SK-N-SH (cell line): ENCODE results near the gene ETV1. TPM values are rescaled to one million over a fixed set of nuclear protein-coding genes. Genes with fewer than 3 reads are reported as not detected.

Experiments used
- CTCF ChIA-PET: fragments of 300-600, 350-600 bp; formaldehyde crosslinking; extraction: SDS; loops from one replicate; lab custom pipeline; 2021; lab: Yijun Ruan, JAX
- POLR2A ChIA-PET: fragments of 350-600 bp; sonication (Branson Sonifier 250); formaldehyde crosslinking; extraction: SDS; loops from one replicate; lab custom pipeline; 2020; ENCODE audit warnings: antibody characterized with exemption, inconsistent platforms; lab: Yijun Ruan, JAX
- DNase-seq: peaks from one replicate; pipeline ENCODE4 v3.0.0; 2012
- H2AFZ ChIP-seq: fragments of 200-600 bp; sonication (generic); 2 replicates; pipeline ENCODE4 v1.8.1; 2016; ENCODE audit warnings: antibody characterized with exemption, mild to moderate bottlenecking, low read depth
- H3F3A ChIP-seq: fragments of 200-600 bp; sonication (generic); replicated peaks from 2 replicates; pipeline ENCODE3; 2016; ENCODE audit warnings: antibody characterized with exemption, mild to moderate bottlenecking; ENCODE audit not compliant: insufficient read depth
- H3K27ac ChIP-seq, 2 experiments: fragments of 200-500 bp in 1 of 2; fragments of 200-600 bp in 1 of 2; sonication (Bioruptor generic) in 1 of 2; sonication (generic), shearing (Covaris generic) in 1 of 2; 2 replicates each; pipeline versions ENCODE4 v1.5.1 to v1.6.1; 2014 to 2016; ENCODE audit warnings: low read depth in 2 of 2, inconsistent platforms in 1 of 2, low read length in 1 of 2, mild to moderate bottlenecking in 1 of 2, mixed read lengths in 1 of 2
- H3K27me3 ChIP-seq: fragments of 200-600 bp; sonication (generic), shearing (Covaris generic); 2 replicates; pipeline ENCODE4 v1.6.1; 2016; ENCODE audit warnings: mixed run types; ENCODE audit not compliant: insufficient read depth
- H3K36me3 ChIP-seq, 2 experiments: fragments of 200-500 bp in 1 of 2; fragments of 200-600 bp in 1 of 2; sonication (Bioruptor generic) in 1 of 2; sonication (generic) in 1 of 2; replicated peaks in 1 of 2; 2 replicates each; pipeline versions ENCODE3 to v1.5.1; 2014 to 2016; ENCODE audit warnings: low read length in 1 of 2, mild to moderate bottlenecking in 1 of 2; ENCODE audit not compliant: insufficient read depth in 2 of 2, control insufficient read depth in 1 of 2
- H3K4me1 ChIP-seq, 2 experiments: fragments of 200-500 bp in 1 of 2; fragments of 200-600 bp in 1 of 2; sonication (Bioruptor generic) in 1 of 2; sonication (generic), shearing (Covaris generic) in 1 of 2; 2 replicates each; pipeline versions ENCODE4 v1.5.1 to v1.6.1; 2014 to 2016; ENCODE audit warnings: low read depth in 1 of 2, low read length in 1 of 2, mixed run types in 1 of 2; ENCODE audit not compliant: insufficient read depth in 2 of 2, control insufficient read depth in 1 of 2
- H3K4me2 ChIP-seq: fragments of 200-600 bp; sonication (generic), shearing (Covaris generic); 2 replicates; pipeline ENCODE4 v1.6.1; 2017; ENCODE audit warnings: mixed run types
- H3K4me3 ChIP-seq, 2 experiments: fragments of 200-500 bp in 1 of 2; fragments of 200-600 bp in 1 of 2; sonication (Bioruptor generic) in 1 of 2; sonication (generic), shearing (Covaris generic) in 1 of 2; 2 replicates each; pipeline versions ENCODE4 v1.5.1 to v1.8.1; 2014 to 2016; ENCODE audit warnings: low read depth in 2 of 2, inconsistent platforms in 1 of 2, low read length in 1 of 2, mild to moderate bottlenecking in 1 of 2, mixed read lengths in 1 of 2, moderate library complexity in 1 of 2
- H3K79me2 ChIP-seq: fragments of 200-600 bp; sonication (generic); 2 replicates; pipeline ENCODE4 v1.8.1; 2017; ENCODE audit warnings: mild to moderate bottlenecking; ENCODE audit not compliant: insufficient read depth
- H3K9ac ChIP-seq: fragments of 200-600 bp; sonication (generic); 2 replicates; pipeline ENCODE4 v1.6.1; 2017; ENCODE audit warnings: mixed run types
- H3K9me2 ChIP-seq: fragments of 200-600 bp; sonication (generic); 2 replicates; pipeline ENCODE4 v1.6.1; 2017; ENCODE audit warnings: mixed run types
- H3K9me3 ChIP-seq: fragments of 200-600 bp; sonication (generic); 2 replicates; pipeline ENCODE4 v1.6.1; 2017; ENCODE audit warnings: mixed run types, mild to moderate bottlenecking, moderate library complexity
- H4K20me1 ChIP-seq: fragments of 200-600 bp; sonication (generic); 2 replicates; pipeline ENCODE4 v1.6.1; 2017; ENCODE audit warnings: mild to moderate bottlenecking, mixed run types; ENCODE audit not compliant: insufficient read depth
- CTCF ChIP-seq: fragments of 200-600 bp; sonication (generic); IDR thresholded peaks from 2 replicates; pipeline ENCODE4 v1.6.1; 2017; ENCODE audit warnings: antibody characterized with exemption, mild to moderate bottlenecking, moderate library complexity
- EP300 ChIP-seq, 2 experiments: IDR thresholded peaks; 2 replicates each; pipeline versions ENCODE4 v1.4.0 to v1.6.1; 2012; ENCODE audit warnings: borderline replicate concordance in 1 of 2, low read depth in 1 of 2, low read length in 1 of 2
- EZH2phosphoT487 ChIP-seq: fragments of 200-600 bp; sonication (generic); IDR thresholded peaks from 2 replicates; pipeline ENCODE4 v1.6.1; 2017; ENCODE audit warnings: low read depth, mixed run types, mild to moderate bottlenecking, antibody characterized with exemption, moderate library complexity, borderline replicate concordance
- FOXJ3 ChIP-seq: sonication (generic); formaldehyde crosslinking; IDR thresholded peaks from 2 replicates; pipeline ENCODE4 v1.5.1; 2020; ENCODE audit warnings: mild to moderate bottlenecking, missing genetic modification reagents
- FOXM1 ChIP-seq: IDR thresholded peaks from 2 replicates; pipeline ENCODE4 v1.4.0; 2012; ENCODE audit warnings: low read depth, mild to moderate bottlenecking
- GABPA ChIP-seq: IDR thresholded peaks from 2 replicates; pipeline ENCODE4 v1.4.0; 2012; ENCODE audit warnings: low read depth, mild to moderate bottlenecking
- JUND ChIP-seq: IDR thresholded peaks from 2 replicates; pipeline ENCODE4 v1.4.0; 2012
- MEF2A ChIP-seq: IDR thresholded peaks from 2 replicates; pipeline ENCODE4 v1.4.0; 2012; ENCODE audit warnings: low read depth, borderline replicate concordance
- MXI1 ChIP-seq: IDR thresholded peaks from 2 replicates; pipeline ENCODE4 v1.6.1; 2012; ENCODE audit warnings: mild to moderate bottlenecking, low read depth, low read length, improper control_type of control experiment
- RAD21 ChIP-seq: IDR thresholded peaks from 2 replicates; pipeline ENCODE4 v1.6.1; 2012; ENCODE audit warnings: mild to moderate bottlenecking, low read length
- SIN3A ChIP-seq: IDR thresholded peaks from 2 replicates; pipeline ENCODE4 v1.6.1; 2012; ENCODE audit warnings: low read depth, mild to moderate bottlenecking, low read length, moderate library complexity, borderline replicate concordance
- SMC3 ChIP-seq: IDR thresholded peaks from 2 replicates; pipeline ENCODE4 v1.6.1; 2012; ENCODE audit warnings: low read depth, low read length, improper control_type of control experiment
- TAF1 ChIP-seq: IDR thresholded peaks from 2 replicates; pipeline ENCODE4 v1.6.1; 2012; ENCODE audit warnings: low read depth, mild to moderate bottlenecking, low read length, moderate library complexity, borderline replicate concordance
- TCF12 ChIP-seq: IDR thresholded peaks from 2 replicates; pipeline ENCODE4 v1.4.0; 2012
- TEAD4 ChIP-seq: IDR thresholded peaks from 2 replicates; pipeline ENCODE4 v1.4.0; 2012; ENCODE audit warnings: mild to moderate bottlenecking, borderline replicate concordance; ENCODE audit not compliant: insufficient read depth
- WGBS: methylation state at CpG from one replicate; pipeline ENCODE4 v1.1.6; 2017; ENCODE audit warnings: low lambda C conversion rate; 5-methylcytosine and 5-hydroxymethylcytosine counted together
- polyA plus RNA-seq, 3 experiments: library from polyadenylated mRNA; depleted of rRNA; stranded (reverse); fragments of >200 nt; gene quantifications; 2 replicates each; pipeline ENCODE4 v1.2.3, GENCODE V29; 2012
- TF ChIP-seq, protein P1 (sequence below): IDR thresholded peaks from 2 replicates; pipeline ENCODE4 v1.4.0; 2012; ENCODE audit warnings: low read depth, borderline replicate concordance
- TF ChIP-seq, protein P2 (sequence below): IDR thresholded peaks from 2 replicates; pipeline ENCODE4 v1.4.0; 2012; ENCODE audit warnings: low read depth
- TF ChIP-seq, protein P3 (sequence below): fragments of 150-350 bp; IDR thresholded peaks from 2 replicates; pipeline ENCODE4 v1.6.1; 2016; ENCODE audit warnings: mild to moderate bottlenecking, low read depth, low read length
- TF ChIP-seq, protein P4 (sequence below): fragments of 150-350 bp; IDR thresholded peaks from 2 replicates; pipeline ENCODE4 v1.6.1; 2017; ENCODE audit warnings: antibody characterized with exemption, low read length, low read depth, borderline replicate concordance

Gene ETV1
- polyA plus RNA-seq, 1 of the 3 experiments (the other 2 are of a cell fraction): 24.9 TPM

DNA sequence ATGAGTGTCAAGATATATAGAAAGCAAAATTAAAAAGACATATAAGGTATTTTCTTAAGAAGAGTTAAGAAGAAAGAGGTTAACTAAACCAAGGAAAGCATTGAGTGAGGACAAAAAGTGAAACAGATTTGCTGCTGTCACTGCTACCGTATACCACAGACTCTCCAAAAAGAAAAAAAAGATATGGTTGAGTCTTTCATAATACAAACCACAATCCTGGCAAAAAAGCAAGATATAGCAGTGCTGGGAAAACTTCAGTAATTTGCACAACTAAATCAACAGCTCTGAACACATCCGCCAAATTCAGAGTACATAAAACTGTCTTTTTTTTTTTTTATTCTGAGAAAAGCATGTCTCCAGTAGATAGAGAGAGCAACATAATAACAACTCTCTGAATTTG lies 114.7 kb downstream of the ETV1 start:
- Histone ChIP-seq H3K9ac (no peak overlapping the region), H4K20me1 (no peaks in the 10 kb centered on the region), H3K27ac (no peak overlapping the region), H3K79me2 (no peaks in the 10 kb centered on the region), H3K4me1 (peaks cover 0 to 4% of the 10 kb centered on the region in 2 experiments; a peak in 2 of 4 replicates), H3K4me3 (no peak overlapping the region), H3F3A (no peaks in the 10 kb centered on the region), H3K36me3 (no peaks in the 10 kb centered on the region), H3K27me3 (no peaks in the 10 kb centered on the region), H3K9me2 (no peaks in the 10 kb centered on the region), H3K4me2 (no peak overlapping the region), H2AFZ (no peak overlapping the region), H3K9me3 (no peaks in the 10 kb centered on the region)
- DNase-seq: no peak
- TF ChIP-seq, protein P1, sequence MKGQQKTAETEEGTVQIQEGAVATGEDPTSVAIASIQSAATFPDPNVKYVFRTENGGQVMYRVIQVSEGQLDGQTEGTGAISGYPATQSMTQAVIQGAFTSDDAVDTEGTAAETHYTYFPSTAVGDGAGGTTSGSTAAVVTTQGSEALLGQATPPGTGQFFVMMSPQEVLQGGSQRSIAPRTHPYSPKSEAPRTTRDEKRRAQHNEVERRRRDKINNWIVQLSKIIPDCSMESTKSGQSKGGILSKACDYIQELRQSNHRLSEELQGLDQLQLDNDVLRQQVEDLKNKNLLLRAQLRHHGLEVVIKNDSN: no peak
- TF ChIP-seq FOXJ3 (CRISPR knock-in tag) (no peak), TEAD4 (no peak), JUND (no peak), SIN3A (no peak), SMC3 (no peak), TCF12 (no peak), CTCF (no peak), MEF2A (no peak), EZH2phosphoT487 (no peak), RAD21 (no peak), GABPA (no peak), MXI1 (no peak), TAF1 (no peak), FOXM1 (no peak), EP300 (IDR thresholded peaks at IDR 0.05; ENCODE audit: borderline replicate concordance in 1 of 2, low read depth in 1 of 2, low read length in 1 of 2) (no peak)
- TF ChIP-seq, protein P2, sequence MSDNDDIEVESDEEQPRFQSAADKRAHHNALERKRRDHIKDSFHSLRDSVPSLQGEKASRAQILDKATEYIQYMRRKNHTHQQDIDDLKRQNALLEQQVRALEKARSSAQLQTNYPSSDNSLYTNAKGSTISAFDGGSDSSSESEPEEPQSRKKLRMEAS: no peak
- TF ChIP-seq, protein P3, sequence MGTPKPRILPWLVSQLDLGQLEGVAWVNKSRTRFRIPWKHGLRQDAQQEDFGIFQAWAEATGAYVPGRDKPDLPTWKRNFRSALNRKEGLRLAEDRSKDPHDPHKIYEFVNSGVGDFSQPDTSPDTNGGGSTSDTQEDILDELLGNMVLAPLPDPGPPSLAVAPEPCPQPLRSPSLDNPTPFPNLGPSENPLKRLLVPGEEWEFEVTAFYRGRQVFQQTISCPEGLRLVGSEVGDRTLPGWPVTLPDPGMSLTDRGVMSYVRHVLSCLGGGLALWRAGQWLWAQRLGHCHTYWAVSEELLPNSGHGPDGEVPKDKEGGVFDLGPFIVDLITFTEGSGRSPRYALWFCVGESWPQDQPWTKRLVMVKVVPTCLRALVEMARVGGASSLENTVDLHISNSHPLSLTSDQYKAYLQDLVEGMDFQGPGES: no peak
- TF ChIP-seq, protein P4, sequence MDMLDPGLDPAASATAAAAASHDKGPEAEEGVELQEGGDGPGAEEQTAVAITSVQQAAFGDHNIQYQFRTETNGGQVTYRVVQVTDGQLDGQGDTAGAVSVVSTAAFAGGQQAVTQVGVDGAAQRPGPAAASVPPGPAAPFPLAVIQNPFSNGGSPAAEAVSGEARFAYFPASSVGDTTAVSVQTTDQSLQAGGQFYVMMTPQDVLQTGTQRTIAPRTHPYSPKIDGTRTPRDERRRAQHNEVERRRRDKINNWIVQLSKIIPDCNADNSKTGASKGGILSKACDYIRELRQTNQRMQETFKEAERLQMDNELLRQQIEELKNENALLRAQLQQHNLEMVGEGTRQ: no peak
- ChIA-PET CTCF (interaction anchor here (1.6 kb wide), 1 partner anchor 18 kb away, joined by 3 read pairs; no protein-coding TSS in a partner anchor), POLR2A (no interaction called here)
- WGBS: 70% methylated on average over 2 of the region's 2 CpGs
